ENCODE data around the gene WNT7B.

Gene WNT7B

GRCh38 chr22:46002757-46003270 lies 25.9 kb upstream of the WNT7B start:
- Histone ChIP-seq H3K9ac (no peak overlapping the region), H3K4me1 (peaks cover 72% of the 10 kb centered on the region), H3K27ac (no peak overlapping the region)

DNA sequence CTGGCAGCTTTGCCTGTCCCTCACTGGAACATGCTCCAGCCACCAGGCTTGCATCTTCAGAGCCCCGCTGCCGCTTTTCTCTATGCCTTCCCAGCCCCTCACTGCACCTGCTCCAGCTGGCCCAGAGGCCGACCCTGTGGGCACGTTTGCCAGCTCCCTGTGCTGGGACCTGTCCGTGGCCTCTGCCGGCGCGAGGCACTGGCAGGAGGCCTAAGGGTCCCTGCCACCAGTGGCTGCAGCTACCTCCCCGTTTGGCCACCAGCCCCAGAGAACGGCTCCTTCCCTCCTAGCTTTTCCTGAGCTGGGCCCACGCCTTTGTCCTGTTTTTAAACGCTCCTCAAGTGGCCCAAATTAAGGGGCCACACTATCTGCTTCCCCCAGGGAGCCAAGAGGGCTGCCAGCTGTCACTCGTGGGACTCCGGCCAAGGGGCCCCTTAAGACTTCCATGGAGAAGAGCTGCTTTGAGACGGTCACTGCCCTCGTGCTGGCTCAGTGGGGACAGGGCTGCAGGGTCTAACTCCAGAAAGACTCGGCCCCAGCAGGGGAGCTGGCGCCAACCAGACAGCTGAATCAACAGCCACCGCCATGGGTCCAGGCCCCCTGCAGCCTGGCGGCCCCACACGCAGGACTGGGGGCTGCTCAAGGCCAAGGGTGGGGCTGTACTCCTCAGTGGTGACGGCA lies 24.6 kb upstream of the WNT7B start:
- Histone ChIP-seq H3K27ac (peak overlapping the region; percentile 54; the same call in 1 of the 2 replicates), H3K4me2 (peak overlapping the region; percentile 9; the same call in 1 of the 2 replicates), H3K9ac (peak overlapping the region; percentile 41; the same call in 1 of the 2 replicates), H3K27me3 (no peaks in the 10 kb centered on the region), H4K20me1 (no peaks in the 10 kb centered on the region), H3K9me3 (no peaks in the 10 kb centered on the region), H3K4me3 (no peak overlapping the region), H3K4me1 (peaks cover 72% of the 10 kb centered on the region), H3K36me3 (no peaks in the 10 kb centered on the region)
- TF ChIP-seq Cebpa-rat (IDR thresholded peaks at IDR 0.05) = no peak

More at GRCh38 chr22:46002757-46003270, 25.9 kb upstream of the WNT7B start:
- Histone ChIP-seq H3K9me3 (no peaks in the 10 kb centered on the region), H3K27me3 (no peaks in the 10 kb centered on the region), H3K4me2 (no peak overlapping the region), H4K20me1 (no peaks in the 10 kb centered on the region), H3K4me3 (no peak overlapping the region), H3K36me3 (no peaks in the 10 kb centered on the region)
- TF ChIP-seq Cebpa-rat (IDR thresholded peaks at IDR 0.05) = no peak

GRCh38 chr22:46001046-46001425 lies 24.1 kb upstream of the WNT7B start:
- no peak for TF ChIP-seq Cebpa-rat (IDR thresholded peaks at IDR 0.05)
- peak overlapping the region; percentile 9; the same call in 1 of the 2 replicates for H3K4me2 ChIP-seq
- H3K4me3 ChIP-seq = no peak overlapping the region
- H3K36me3 ChIP-seq = no peaks in the 10 kb centered on the region
- no peaks in the 10 kb centered on the region for H3K27me3 ChIP-seq
- no peaks in the 10 kb centered on the region for H4K20me1 ChIP-seq
- no peak overlapping the region for H3K9ac ChIP-seq
- 0 out of 2 replicates have a peak overlapping the region, but pooled peaks have one; percentile 13 for H3K27ac ChIP-seq
- no peaks in the 10 kb centered on the region for H3K9me3 ChIP-seq
- H3K4me1 ChIP-seq = peaks cover 72% of the 10 kb centered on the region

- Histone ChIP-seq H3K4me2 (no peak overlapping the region), H3K9ac (no peak overlapping the region), H3K36me3 (no peaks in the 10 kb centered on the region), H4K20me1 (no peaks in the 10 kb centered on the region), H3K4me1 (peaks cover 72% of the 10 kb centered on the region), H3K9me3 (no peaks in the 10 kb centered on the region), H3K27me3 (no peaks in the 10 kb centered on the region), H3K27ac (0 out of 2 replicates have a peak overlapping the region, but pooled peaks have one; percentile 13), H3K4me3 (no peak overlapping the region)
- TF ChIP-seq Cebpa-rat (IDR thresholded peaks at IDR 0.05) = no peak
Measured at GRCh38 chr22:46000081-46001027, 23.4 kb upstream of the WNT7B start.

- Histone ChIP-seq H3K4me3 (no peak overlapping the region), H3K27ac (peak overlapping the region; percentile 68), H3K27me3 (no peaks in the 10 kb centered on the region), H3K9me3 (no peaks in the 10 kb centered on the region), H3K4me2 (peak overlapping the region; percentile 78; the same call in 1 of the 2 replicates), H4K20me1 (no peaks in the 10 kb centered on the region), H3K9ac (no peak overlapping the region), H3K36me3 (no peaks in the 10 kb centered on the region), H3K4me1 (peaks cover 72% of the 10 kb centered on the region)
- no peak for TF ChIP-seq Cebpa-rat (IDR thresholded peaks at IDR 0.05)
Measured at GRCh38 chr22:45999379-45999971, 22.5 kb upstream of the WNT7B start.

- Histone ChIP-seq H3K27ac (peak overlapping the region; percentile 68), H3K9me3 (no peaks in the 10 kb centered on the region), H3K9ac (peak overlapping the region; percentile 63; the same call in 1 of the 2 replicates), H3K4me3 (no peak overlapping the region), H4K20me1 (no peaks in the 10 kb centered on the region), H3K4me1 (peaks cover 68% of the 10 kb centered on the region), H3K4me2 (peak overlapping the region; percentile 78), H3K36me3 (no peaks in the 10 kb centered on the region), H3K27me3 (no peaks in the 10 kb centered on the region)
- no peak for TF ChIP-seq Cebpa-rat (IDR thresholded peaks at IDR 0.05)
Measured at GRCh38 chr22:45998638-45999378, 21.8 kb upstream of the WNT7B start.

- Histone ChIP-seq H3K36me3 (no peaks in the 10 kb centered on the region), H3K4me2 (peak overlapping the region; percentile 78), H3K27ac (peak overlapping the region; percentile 91), H3K4me1 (peaks cover 67% of the 10 kb centered on the region), H3K27me3 (no peaks in the 10 kb centered on the region), H3K4me3 (no peak overlapping the region), H3K9me3 (no peaks in the 10 kb centered on the region), H3K9ac (peak overlapping the region; percentile 63; the same call in 1 of the 2 replicates), H4K20me1 (no peaks in the 10 kb centered on the region)
- TF ChIP-seq Cebpa-rat (IDR thresholded peaks at IDR 0.05) = no peak
Measured at GRCh38 chr22:45997777-45998637, 21.0 kb upstream of the WNT7B start.

GRCh38 chr22:45997077-45997776 lies 20.3 kb upstream of the WNT7B start:
- Histone ChIP-seq H3K4me3 (no peak overlapping the region), H3K36me3 (no peaks in the 10 kb centered on the region), H3K4me1 (peaks cover 67% of the 10 kb centered on the region), H3K4me2 (peak overlapping the region; percentile 78), H3K9ac (peak overlapping the region; percentile 76; the same call in 1 of the 2 replicates), H3K27me3 (no peaks in the 10 kb centered on the region), H4K20me1 (no peaks in the 10 kb centered on the region), H3K9me3 (no peaks in the 10 kb centered on the region), H3K27ac (peak overlapping the region; percentile 91)
- TF ChIP-seq Cebpa-rat (IDR thresholded peaks at IDR 0.05) = no peak

All from BLaER1 (cell line).